IMR-90 (cell line): ENCODE measurements around the gene SREK1. TPM values are rescaled to one million over a fixed set of nuclear protein-coding genes. Genes with fewer than 3 reads are reported as not detected.
A peak's percentile ranks its signal among the peaks of the same experiment; 100 is the strongest.

Source experiments
- ATAC-seq: fragments of 200-7000 bp; cut with Tn5 transposase; 2 replicates; pipeline ENCODE4 v1.9.1; 2020; ENCODE audit warnings: low read depth, mild to moderate bottlenecking, moderate library complexity
- BruUV-seq: library from RNA; stranded (reverse); fragments of 400-500 nt; replicated peaks from 2 replicates; lab custom pipeline; 2021; lab: Mats Ljungman, UMichigan
- CTCF ChIA-PET: fragments of 300-600 bp; formaldehyde crosslinking; extraction: SDS; loops from one replicate; lab custom pipeline; 2021; ENCODE audit warnings: antibody characterized with exemption; lab: Yijun Ruan, JAX
- POLR2A ChIA-PET: fragments of 300-600 bp; sonication (Branson Sonifier 250); formaldehyde crosslinking; loops from one replicate; lab custom pipeline; 2022; ENCODE audit warnings: antibody characterized with exemption; ENCODE audit not compliant: unreplicated experiment; lab: Charles Lee
- DNase-seq: peaks from one replicate; pipeline ENCODE4 v3.0.0; 2013
- H2AFZ ChIP-seq: replicated peaks from 2 replicates; pipeline ENCODE3; 2013; ENCODE audit warnings: low read length, mild to moderate bottlenecking; ENCODE audit not compliant: poor library complexity
- H2AK5ac ChIP-seq: 2 replicates; pipeline ENCODE4 v1.6.1; 2013; ENCODE audit warnings: low read depth, low read length, inconsistent platforms
- H2AK9ac ChIP-seq: replicated peaks from 2 replicates; pipeline ENCODE3; 2013; ENCODE audit warnings: mild to moderate bottlenecking, low read depth, low read length, moderate library complexity; ENCODE audit not compliant: poor library complexity
- H2BK120ac ChIP-seq: 2 replicates; pipeline ENCODE4 v1.6.1; 2013; ENCODE audit warnings: low read depth, low read length, inconsistent platforms
- H2BK15ac ChIP-seq: 3 replicates; pipeline ENCODE4 v1.6.1; 2013; ENCODE audit warnings: low read depth, low read length, inconsistent platforms
- H2BK20ac ChIP-seq: 2 replicates; pipeline ENCODE4 v1.6.1; 2013; ENCODE audit warnings: low read depth, mild to moderate bottlenecking, inconsistent platforms, low read length, moderate library complexity
- H2BK5ac ChIP-seq: 2 replicates; pipeline ENCODE4 v1.6.1; 2013; ENCODE audit warnings: mild to moderate bottlenecking, low read depth, low read length, inconsistent platforms; ENCODE audit not compliant: poor library complexity, severe bottlenecking
- H3K14ac ChIP-seq: replicated peaks from 2 replicates; pipeline ENCODE4 v1.6.1; 2013; ENCODE audit warnings: low read depth, low read length, inconsistent platforms
- H3K18ac ChIP-seq: 2 replicates; pipeline ENCODE4 v1.6.1; 2013; ENCODE audit warnings: low read depth, low read length, control low read depth
- H3K23ac ChIP-seq: 2 replicates; pipeline ENCODE4 v1.6.1; 2013; ENCODE audit warnings: low read depth, low read length, inconsistent platforms
- H3K27ac ChIP-seq: 2 replicates; pipeline ENCODE4 v1.5.1; 2013; ENCODE audit warnings: mild to moderate bottlenecking, control low read depth, low read length; ENCODE audit not compliant: insufficient read depth
- H3K27me3 ChIP-seq: 2 replicates; pipeline ENCODE4 v1.6.1; 2013; ENCODE audit warnings: low read length; ENCODE audit not compliant: control insufficient read depth, insufficient read depth
- H3K36me3 ChIP-seq: 2 replicates; pipeline ENCODE4 v1.6.1; 2013; ENCODE audit warnings: low read length, mixed read lengths; ENCODE audit not compliant: control insufficient read depth, insufficient read depth
- H3K4ac ChIP-seq: 2 replicates; pipeline ENCODE4 v1.6.1; 2013; ENCODE audit warnings: low read depth, low read length, inconsistent platforms
- H3K4me1 ChIP-seq: 2 replicates; pipeline ENCODE4 v1.6.1; 2013; ENCODE audit warnings: low read length, mixed read lengths; ENCODE audit not compliant: control insufficient read depth, insufficient read depth
- H3K4me2 ChIP-seq: 2 replicates; pipeline ENCODE4 v1.6.1; 2013; ENCODE audit warnings: low read depth, mild to moderate bottlenecking, control low read depth, low read length, moderate library complexity
- H3K4me3 ChIP-seq: 2 replicates; pipeline ENCODE4 v1.5.1; 2013; ENCODE audit warnings: low read depth, mild to moderate bottlenecking, control low read depth, low read length, moderate library complexity; ENCODE audit not compliant: insufficient read depth
- H3K56ac ChIP-seq: 2 replicates; pipeline ENCODE4 v1.6.1; 2013; ENCODE audit warnings: low read length, inconsistent platforms; ENCODE audit not compliant: insufficient read depth; ENCODE audit errors: extremely low read depth
- H3K79me1 ChIP-seq, 2 experiments: 2 replicates each; pipeline ENCODE4 v1.6.1; 2013; ENCODE audit warnings: low read length in 2 of 2, inconsistent platforms in 1 of 2, low read depth in 1 of 2
- H3K9ac ChIP-seq: 2 replicates; pipeline ENCODE4 v1.6.1; 2013; ENCODE audit warnings: low read depth, low read length, control low read depth
- H3K9me1 ChIP-seq: 2 replicates; pipeline ENCODE4 v1.6.1; 2013; ENCODE audit warnings: low read length, inconsistent platforms; ENCODE audit not compliant: insufficient read depth
- H3K9me3 ChIP-seq: 2 replicates; pipeline ENCODE4 v1.6.1; 2013; ENCODE audit warnings: low read length; ENCODE audit not compliant: control insufficient read depth, insufficient read depth
- H4K20me1 ChIP-seq: 2 replicates; pipeline ENCODE4 v1.6.1; 2013; ENCODE audit warnings: low read length, inconsistent platforms; ENCODE audit not compliant: insufficient read depth
- H4K5ac ChIP-seq: 2 replicates; pipeline ENCODE4 v1.6.1; 2013; ENCODE audit warnings: mild to moderate bottlenecking, low read depth, low read length, control low read depth
- H4K8ac ChIP-seq, 2 experiments: 2 replicates each; pipeline ENCODE4 v1.6.1; 2013; ENCODE audit warnings: low read depth in 2 of 2, low read length in 2 of 2, control low read depth in 1 of 2, inconsistent platforms in 1 of 2
- H4K91ac ChIP-seq: 2 replicates; pipeline ENCODE4 v1.6.1; 2013; ENCODE audit warnings: low read depth, low read length, inconsistent platforms; ENCODE audit not compliant: insufficient read depth
- CEBPB ChIP-seq: IDR thresholded peaks from 2 replicates; pipeline ENCODE4 v1.6.1; 2012; ENCODE audit warnings: low read depth, low read length, improper control_type of control experiment
- FOS ChIP-seq: fragments of 150-350 bp; IDR thresholded peaks from 2 replicates; pipeline ENCODE4 v1.6.1; 2016; ENCODE audit warnings: low read depth, low read length
- MXI1 ChIP-seq: IDR thresholded peaks from 2 replicates; pipeline ENCODE4 v1.6.1; 2012; ENCODE audit warnings: low read depth, mild to moderate bottlenecking, low read length, moderate library complexity, borderline replicate concordance
- WGBS, 2 experiments: methylation state at CpG; one replicate each; pipeline versions ENCODE4 v1.1.5 to v1.1.7; 2013; ENCODE audit warnings: missing lambda C conversion rate in 2 of 2; ENCODE audit not compliant: insufficient read length in 1 of 2; ENCODE audit errors: extremely low coverage in 2 of 2; 5-methylcytosine and 5-hydroxymethylcytosine counted together
- dilution Hi-C: fragments of 300-500 bp; cut with HindIII; formaldehyde crosslinking; loops from one replicate; pipeline ENCODE4 v1.14.3; 2018; ENCODE audit warnings: low sequenced_read_pairs; ENCODE audit not compliant: unreplicated experiment
- in situ Hi-C: fragments of 300-500 bp; cut with MboI; formaldehyde crosslinking; loops from 3 replicates; pipeline ENCODE4 v1.14.3; 2019; ENCODE audit warnings: low sequenced_read_pairs, inconsistent platforms, mixed read lengths
- intact Hi-C: fragments of 100-400 bp; cut with micrococcal nuclease; formaldehyde crosslinking; loops from 2 replicates; pipeline ENCODE4 v1.10.0; 2022
- polyA plus RNA-seq, 3 experiments: library from polyadenylated mRNA; depleted of rRNA; stranded (reverse); fragments of >200 nt; gene quantifications; 2 replicates each; pipeline ENCODE4 v1.2.3, GENCODE V29; 2012; ENCODE audit warnings: low replicate concordance in 1 of 3
- total RNA-seq: library from RNA; depleted of rRNA; stranded (reverse); fragments of >200 nt; gene quantifications from 2 replicates; pipeline ENCODE4 v1.2.3, GENCODE V29; 2012
- TF ChIP-seq, protein P1 (sequence below): conservative IDR thresholded peaks from 2 replicates; pipeline ENCODE4 v1.5.1; 2012; ENCODE audit warnings: mild to moderate bottlenecking, low read depth, low read length, improper control_type of control experiment

SREK1 gene
- total and polyA plus RNA-seq, 2 of the 4 experiments (the other 2 are of a cell fraction): 23.0 to 36.2 TPM

DNA sequence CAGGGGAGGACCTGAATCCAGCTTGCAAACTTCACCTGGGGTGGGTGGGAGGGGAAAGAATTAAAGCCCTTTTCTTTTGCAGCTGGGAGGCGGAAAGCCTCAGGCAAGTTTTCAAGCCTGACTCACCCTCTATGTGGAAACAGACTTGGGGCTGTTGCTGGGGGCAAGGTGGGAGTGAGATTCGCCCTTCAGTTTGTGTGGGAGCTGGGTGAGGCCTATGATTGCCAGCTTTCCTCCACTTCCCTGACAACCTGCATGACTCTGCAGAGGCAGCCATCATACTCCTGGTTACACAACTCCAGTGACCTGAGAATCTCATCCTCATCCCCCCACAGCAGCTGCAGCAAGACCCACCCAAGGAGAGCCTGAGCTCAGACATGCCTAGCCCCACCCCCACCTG, 43.2 kb upstream of the SREK1 start (continued):
- no peak for TF ChIP-seq MXI1
- TF ChIP-seq, protein P1, sequence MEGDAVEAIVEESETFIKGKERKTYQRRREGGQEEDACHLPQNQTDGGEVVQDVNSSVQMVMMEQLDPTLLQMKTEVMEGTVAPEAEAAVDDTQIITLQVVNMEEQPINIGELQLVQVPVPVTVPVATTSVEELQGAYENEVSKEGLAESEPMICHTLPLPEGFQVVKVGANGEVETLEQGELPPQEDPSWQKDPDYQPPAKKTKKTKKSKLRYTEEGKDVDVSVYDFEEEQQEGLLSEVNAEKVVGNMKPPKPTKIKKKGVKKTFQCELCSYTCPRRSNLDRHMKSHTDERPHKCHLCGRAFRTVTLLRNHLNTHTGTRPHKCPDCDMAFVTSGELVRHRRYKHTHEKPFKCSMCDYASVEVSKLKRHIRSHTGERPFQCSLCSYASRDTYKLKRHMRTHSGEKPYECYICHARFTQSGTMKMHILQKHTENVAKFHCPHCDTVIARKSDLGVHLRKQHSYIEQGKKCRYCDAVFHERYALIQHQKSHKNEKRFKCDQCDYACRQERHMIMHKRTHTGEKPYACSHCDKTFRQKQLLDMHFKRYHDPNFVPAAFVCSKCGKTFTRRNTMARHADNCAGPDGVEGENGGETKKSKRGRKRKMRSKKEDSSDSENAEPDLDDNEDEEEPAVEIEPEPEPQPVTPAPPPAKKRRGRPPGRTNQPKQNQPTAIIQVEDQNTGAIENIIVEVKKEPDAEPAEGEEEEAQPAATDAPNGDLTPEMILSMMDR: no peak

DNA sequence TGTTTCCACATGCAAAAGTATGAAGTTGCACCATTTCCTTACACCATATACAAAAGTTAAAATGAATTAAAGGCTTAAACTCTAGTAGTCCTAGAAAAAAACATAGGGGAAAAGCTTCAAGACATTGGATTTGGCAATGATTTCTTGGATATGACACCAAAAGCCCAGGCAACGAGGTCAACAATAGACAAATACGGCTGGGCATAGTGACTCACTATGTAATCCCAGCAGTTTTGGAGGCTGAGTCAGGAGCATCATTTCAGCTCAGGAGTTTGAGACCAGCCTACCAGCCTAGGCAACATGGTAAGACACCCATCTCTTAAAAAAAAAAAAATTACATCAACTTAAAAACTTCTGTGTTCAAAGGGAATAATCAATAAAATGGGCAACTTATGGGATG, 30.9 kb upstream of the SREK1 start:
- Histone ChIP-seq H3K56ac (no peak overlapping the region), H3K36me3 (no peaks in the 10 kb centered on the region), H3K9me1 (no peaks in the 10 kb centered on the region), H3K14ac (no peak overlapping the region), H3K4me1 (no peaks in the 10 kb centered on the region), H4K20me1 (no peaks in the 10 kb centered on the region), H2BK15ac (no peak overlapping the region), H2BK120ac (no peak overlapping the region), H3K9me3 (peaks cover 3% of the 10 kb centered on the region), H3K23ac (no peak overlapping the region), H2BK20ac (no peak overlapping the region), H3K9ac (no peak overlapping the region), H3K27ac (no peak overlapping the region), H3K4me3 (no peak overlapping the region), H4K5ac (no peak overlapping the region), H2AK9ac (no peak overlapping the region), H2BK5ac (no peak overlapping the region), H4K8ac (no peak overlapping the region), H3K27me3 (no peaks in the 10 kb centered on the region), H3K79me1 (no peaks in the 10 kb centered on the region), H2AK5ac (no peak overlapping the region), H3K4ac (no peak overlapping the region), H3K4me2 (no peak overlapping the region), H2AFZ (no peak overlapping the region), H3K18ac (no peak overlapping the region), H4K91ac (no peak overlapping the region)
- ChIA-PET POLR2A (no interaction called here), CTCF (no interaction called here)
- BruUV-seq: no TSS peak
- in situ Hi-C loops (no loop called here), dilution Hi-C loops (no loop called here), intact Hi-C loops (no loop called here)
- TF ChIP-seq CEBPB: peak; percentile 46; the same call in 1 of the 2 replicates
- TF ChIP-seq FOS: 0 out of 2 replicates have a peak, but pooled peaks have one; percentile 3
- TF ChIP-seq MXI1: no peak
- peak; percentile 49; the same call in 1 of the 2 replicates for ATAC-seq
- DNase-seq: peak; percentile 69
- 13% methylated on average over 2 of the region's 2 CpGs; no CpG with 5 or more reads in 1 of the 2 experiments for WGBS, 2 experiments
